B cell (primary cell): Measurements from ENCODE around the gene TMC2.

Source experiments
- EZH2 ChIP-seq: IDR thresholded peaks from 2 replicates; pipeline ENCODE4 v1.6.1; 2012; ENCODE audit warnings: borderline replicate concordance, low read depth, mild to moderate bottlenecking, moderate library complexity, low read length; ENCODE audit not compliant: insufficient read depth, poor library complexity, severe bottlenecking
- TF ChIP-seq, protein P1 (sequence below): fragments of 200-600 bp; IDR thresholded peaks from one replicate; pipeline ENCODE4 v1.8.0; 2022; ENCODE audit warnings: antibody characterized with exemption, mild to moderate bottlenecking

DNA sequence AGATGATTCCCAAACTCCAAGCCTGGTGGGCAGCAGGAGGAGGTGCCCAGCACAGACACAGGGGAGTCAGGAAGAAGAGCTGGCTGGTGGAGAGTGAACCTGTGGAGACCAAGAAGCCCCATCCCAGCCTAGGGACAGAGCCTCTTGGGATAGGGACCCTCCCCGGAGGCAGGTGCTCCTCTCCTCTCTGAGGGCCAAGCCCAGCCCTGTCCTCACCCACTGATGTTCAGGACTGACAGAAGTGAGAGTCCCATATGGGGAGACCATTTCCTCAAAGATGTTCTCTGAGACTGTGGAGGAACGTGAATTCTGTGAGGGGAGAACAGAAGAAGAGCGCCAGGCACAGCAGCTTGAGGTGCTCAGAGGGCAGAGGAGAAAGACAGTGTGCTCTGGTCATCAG lies 153.8 kb downstream of the TMC2 start:
- TF ChIP-seq, protein P1, sequence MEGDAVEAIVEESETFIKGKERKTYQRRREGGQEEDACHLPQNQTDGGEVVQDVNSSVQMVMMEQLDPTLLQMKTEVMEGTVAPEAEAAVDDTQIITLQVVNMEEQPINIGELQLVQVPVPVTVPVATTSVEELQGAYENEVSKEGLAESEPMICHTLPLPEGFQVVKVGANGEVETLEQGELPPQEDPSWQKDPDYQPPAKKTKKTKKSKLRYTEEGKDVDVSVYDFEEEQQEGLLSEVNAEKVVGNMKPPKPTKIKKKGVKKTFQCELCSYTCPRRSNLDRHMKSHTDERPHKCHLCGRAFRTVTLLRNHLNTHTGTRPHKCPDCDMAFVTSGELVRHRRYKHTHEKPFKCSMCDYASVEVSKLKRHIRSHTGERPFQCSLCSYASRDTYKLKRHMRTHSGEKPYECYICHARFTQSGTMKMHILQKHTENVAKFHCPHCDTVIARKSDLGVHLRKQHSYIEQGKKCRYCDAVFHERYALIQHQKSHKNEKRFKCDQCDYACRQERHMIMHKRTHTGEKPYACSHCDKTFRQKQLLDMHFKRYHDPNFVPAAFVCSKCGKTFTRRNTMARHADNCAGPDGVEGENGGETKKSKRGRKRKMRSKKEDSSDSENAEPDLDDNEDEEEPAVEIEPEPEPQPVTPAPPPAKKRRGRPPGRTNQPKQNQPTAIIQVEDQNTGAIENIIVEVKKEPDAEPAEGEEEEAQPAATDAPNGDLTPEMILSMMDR, result no peak
- TF ChIP-seq EZH2, result no peak
